Measurements from ENCODE around the gene NFXL1.

GRCh38 chr4:47852136-47852535 is 62.2 kb downstream of the NFXL1 start:
- TF ChIP-seq CTCF (IDR thresholded peaks at IDR 0.05), result no peak
- peak; percentile 90 for TF ChIP-seq POLR2AphosphoS5 (IDR thresholded peaks at IDR 0.05)

Measured in prostate gland (tissue), 2 donors.